Limb (tissue), 2 donors: ENCODE measurements around the gene IQSEC1.

Source experiments
- DNase-seq, 2 donors: peaks; one replicate each; pipeline ENCODE4 v3.0.0-alpha.2; 2016; ENCODE audit errors: extremely low spot score in 2 of 2

The IQSEC1 gene

GRCh38 chr3:12935861-12936830 lies 137.1 kb downstream of the IQSEC1 start:
- no peak for DNase-seq

- DNase-seq = no peak
These were observed 138.0 kb downstream of the IQSEC1 start for GRCh38 chr3:12935023-12935860.

- no peak for DNase-seq
These were observed 138.8 kb downstream of the IQSEC1 start for GRCh38 chr3:12934431-12934830.

GRCh38 chr3:12933901-12934300 lies 139.3 kb downstream of the IQSEC1 start:
- no peak for DNase-seq

- no peak for DNase-seq
These were observed 140.5 kb downstream of the IQSEC1 start for GRCh38 chr3:12932754-12933153.

GRCh38 chr3:12932347-12932746 lies 140.9 kb downstream of the IQSEC1 start:
- no peak for DNase-seq

- no peak for DNase-seq
These were observed 141.8 kb downstream of the IQSEC1 start for GRCh38 chr3:12931273-12931905.

- no peak for DNase-seq
These were observed 143.4 kb downstream of the IQSEC1 start for GRCh38 chr3:12929801-12930200.

GRCh38 chr3:12926660-12927059 lies 146.6 kb downstream of the IQSEC1 start:
- no peak for DNase-seq

- no peak for DNase-seq
These were observed 147.6 kb downstream of the IQSEC1 start for GRCh38 chr3:12925648-12926047.

GRCh38 chr3:12924437-12924836 lies 148.8 kb downstream of the IQSEC1 start:
- no peak for DNase-seq

- no peak for DNase-seq
These were observed 150.3 kb downstream of the IQSEC1 start for GRCh38 chr3:12922881-12923431.

- DNase-seq = no peak
These were observed 150.9 kb downstream of the IQSEC1 start for GRCh38 chr3:12922306-12922705.

- no peak for DNase-seq
These were observed 151.5 kb downstream of the IQSEC1 start for GRCh38 chr3:12921736-12922135.

- no peak for DNase-seq
These were observed 152.3 kb downstream of the IQSEC1 start for GRCh38 chr3:12920967-12921366.

- no peak for DNase-seq
These were observed 154.0 kb downstream of the IQSEC1 start for GRCh38 chr3:12919205-12919604.

GRCh38 chr3:12918231-12918630 lies 155.0 kb downstream of the IQSEC1 start:
- no peak for DNase-seq

- DNase-seq = no peak
These were observed 157.1 kb downstream of the IQSEC1 start for GRCh38 chr3:12916159-12916558.

- DNase-seq = no peak
These were observed 159.1 kb downstream of the IQSEC1 start for GRCh38 chr3:12914088-12914487.

GRCh38 chr3:12911881-12912415 lies 161.3 kb downstream of the IQSEC1 start:
- DNase-seq = no peak
